GM19324 (cell line): ENCODE measurements around the gene PPP1R15A.
"Not testable (repeated sequence)": the region's sequence is repeated elsewhere in the genome, so short reads cannot be mapped to it uniquely, and the experiment has no call there.

Source experiments
- ATAC-seq: cut with Tn5 transposase; IDR thresholded peaks from one replicate; pipeline ENCODE4 v1.9.1; 2021; ENCODE audit warnings: mild to moderate bottlenecking, moderate library complexity; ENCODE audit not compliant: unreplicated experiment, low FRiP score

PPP1R15A gene

GRCh38 chr19:48879025-48879637 is 6.9 kb downstream of the PPP1R15A start:
- no peak for ATAC-seq

- ATAC-seq = not testable (repeated sequence)
Measured at GRCh38 chr19:48879696-48880095, 7.5 kb downstream of the PPP1R15A start.

GRCh38 chr19:48881741-48882657 is 9.8 kb downstream of the PPP1R15A start:
- no peak for ATAC-seq

GRCh38 chr19:48883726-48884125 is 11.5 kb downstream of the PPP1R15A start:
- ATAC-seq = no peak

- ATAC-seq = no peak
Measured at GRCh38 chr19:48887861-48888612, 15.8 kb downstream of the PPP1R15A start.

GRCh38 chr19:48889496-48889895 is 17.3 kb downstream of the PPP1R15A start:
- ATAC-seq = not testable (repeated sequence)

GRCh38 chr19:48890551-48890950 is 18.3 kb downstream of the PPP1R15A start:
- ATAC-seq = no peak

- ATAC-seq = no peak
Measured at GRCh38 chr19:48895226-48895625, 23.0 kb downstream of the PPP1R15A start.

- ATAC-seq = no peak
Measured at GRCh38 chr19:48896191-48896720, 24.0 kb downstream of the PPP1R15A start.

GRCh38 chr19:48897181-48897580 is 25.0 kb downstream of the PPP1R15A start:
- no peak for ATAC-seq

GRCh38 chr19:48899386-48899749 is 27.1 kb downstream of the PPP1R15A start:
- ATAC-seq = not testable (repeated sequence)

GRCh38 chr19:48899781-48900476 is 27.7 kb downstream of the PPP1R15A start, which contains the start of gene NUCB1:
NUCB1 (plus strand) TSS chr19:48900312; CDS start chr19:48900797, 485 bp downstream.
- peak; percentile 84 for ATAC-seq

- no peak for ATAC-seq
Measured at GRCh38 chr19:48900477-48901406, 28.5 kb downstream of the PPP1R15A start.

- not testable (repeated sequence) for ATAC-seq
Measured at GRCh38 chr19:48902291-48902690, 30.1 kb downstream of the PPP1R15A start.

- not testable (repeated sequence) for ATAC-seq
Measured at GRCh38 chr19:48903788-48904187, 31.6 kb downstream of the PPP1R15A start.

- ATAC-seq = no peak
Measured at GRCh38 chr19:48905664-48906063, 33.4 kb downstream of the PPP1R15A start.

- no peak for ATAC-seq
Measured at GRCh38 chr19:48906324-48906723, 34.1 kb downstream of the PPP1R15A start.

GRCh38 chr19:48907671-48908070 is 35.5 kb downstream of the PPP1R15A start:
- no peak for ATAC-seq
